ENCODE measurements around the gene ATG4A.

DNA sequence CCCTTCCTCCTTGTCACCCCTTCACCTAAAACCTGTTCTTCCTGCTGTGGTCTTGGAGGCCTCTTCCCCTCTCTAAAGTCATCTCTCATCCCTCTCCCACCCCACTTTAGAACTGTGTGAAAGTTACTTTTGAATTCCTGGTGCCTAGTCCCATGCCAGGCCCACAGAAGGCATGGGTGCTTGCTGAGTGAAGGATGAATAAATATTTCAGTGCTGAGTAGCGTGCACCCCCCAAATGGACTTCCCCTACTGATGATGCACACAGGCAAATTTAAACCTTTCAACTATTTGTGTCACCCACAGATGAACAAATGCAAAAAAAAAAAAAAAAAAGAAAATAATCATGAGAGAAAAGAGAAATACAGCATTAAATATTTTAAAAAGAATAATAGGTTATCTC lies 20.0 kb upstream of the ATG4A start:
- TF ChIP-seq, protein P1, sequence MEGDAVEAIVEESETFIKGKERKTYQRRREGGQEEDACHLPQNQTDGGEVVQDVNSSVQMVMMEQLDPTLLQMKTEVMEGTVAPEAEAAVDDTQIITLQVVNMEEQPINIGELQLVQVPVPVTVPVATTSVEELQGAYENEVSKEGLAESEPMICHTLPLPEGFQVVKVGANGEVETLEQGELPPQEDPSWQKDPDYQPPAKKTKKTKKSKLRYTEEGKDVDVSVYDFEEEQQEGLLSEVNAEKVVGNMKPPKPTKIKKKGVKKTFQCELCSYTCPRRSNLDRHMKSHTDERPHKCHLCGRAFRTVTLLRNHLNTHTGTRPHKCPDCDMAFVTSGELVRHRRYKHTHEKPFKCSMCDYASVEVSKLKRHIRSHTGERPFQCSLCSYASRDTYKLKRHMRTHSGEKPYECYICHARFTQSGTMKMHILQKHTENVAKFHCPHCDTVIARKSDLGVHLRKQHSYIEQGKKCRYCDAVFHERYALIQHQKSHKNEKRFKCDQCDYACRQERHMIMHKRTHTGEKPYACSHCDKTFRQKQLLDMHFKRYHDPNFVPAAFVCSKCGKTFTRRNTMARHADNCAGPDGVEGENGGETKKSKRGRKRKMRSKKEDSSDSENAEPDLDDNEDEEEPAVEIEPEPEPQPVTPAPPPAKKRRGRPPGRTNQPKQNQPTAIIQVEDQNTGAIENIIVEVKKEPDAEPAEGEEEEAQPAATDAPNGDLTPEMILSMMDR (IDR thresholded peaks at IDR 0.05): no peak
- no peak for TF ChIP-seq POLR2A (IDR thresholded peaks at IDR 0.05)
